Prostate gland (tissue), 2 donors: ENCODE results near the gene MRPL49. TPM values are rescaled to one million over a fixed set of nuclear protein-coding genes. Genes with fewer than 3 reads are reported as not detected.

ENCODE experiments used
- DNase-seq: peaks from one replicate; pipeline ENCODE4 v3.0.0-alpha.2; 2019; ENCODE audit warnings: low spot score
- H3K27ac ChIP-seq, 2 donors: fragments of 200-600 bp; sonication (generic); 2 replicates each; pipeline ENCODE4 v1.5.1; 2017 to 2019
- H3K27me3 ChIP-seq: fragments of 200-600 bp; sonication (generic); replicated peaks from 2 replicates; pipeline ENCODE4 v1.5.1; 2019; ENCODE audit not compliant: insufficient read depth
- H3K36me3 ChIP-seq, 2 donors: fragments of 200-600 bp; sonication (generic); 1 replicate in 1 of 2; 2 replicates in 1 of 2; pipeline versions ENCODE4 v1.5.1 to v1.8.1; 2017 to 2019
- H3K4me1 ChIP-seq: fragments of 200-600 bp; sonication (generic); replicated peaks from 2 replicates; pipeline ENCODE4 v1.5.1; 2019
- H3K4me3 ChIP-seq, 2 donors: fragments of 200-600 bp; sonication (generic); 2 replicates each; pipeline ENCODE4 v1.5.1; 2017 to 2019
- H3K9me3 ChIP-seq: fragments of 200-600 bp; sonication (generic); 2 replicates; pipeline ENCODE4 v1.5.1; 2017
- CTCF ChIP-seq, 4 experiments: fragments of 200-600 bp in 2 of 4; fragments of 450-650 bp in 2 of 4; sonication (generic) in 2 of 4; IDR thresholded peaks; 1 replicate in 3 of 4; 2 replicates in 1 of 4; pipeline ENCODE4 v1.5.1; 2016 to 2019; ENCODE audit warnings: antibody characterized with exemption in 4 of 4, mild to moderate bottlenecking in 2 of 4, moderate library complexity in 2 of 4
- POLR2A ChIP-seq: fragments of 450-650 bp; IDR thresholded peaks from one replicate; pipeline ENCODE4 v1.6.1; 2016; ENCODE audit warnings: antibody characterized with exemption, mild to moderate bottlenecking
- POLR2AphosphoS5 ChIP-seq: sonication (generic); formaldehyde crosslinking; IDR thresholded peaks from one replicate; pipeline ENCODE4 v1.6.1; 2017; ENCODE audit warnings: antibody characterized with exemption
- WGBS: methylation state at CpG from one replicate; pipeline ENCODE4 v1.1.5; 2018; 5-methylcytosine and 5-hydroxymethylcytosine counted together
- intact Hi-C: fragments of 100-400 bp; cut with DNase I; formaldehyde crosslinking; loops from one replicate; pipeline ENCODE4 v1.14.2; 2022
- total RNA-seq, 2 donors: library from RNA; depleted of rRNA; stranded (reverse); fragments of >200 nt; gene quantifications; one replicate each; pipeline ENCODE4 v1.1.0, GENCODE V29; 2016

Gene MRPL49
- total RNA-seq, 2 donors from 2014 or later: 99.9 to 113 TPM

- no peak overlapping the region for H3K4me3 ChIP-seq
- no peaks in the 10 kb centered on the region for H3K27me3 ChIP-seq
- no peaks in the 10 kb centered on the region for H3K36me3 ChIP-seq
- intact Hi-C loops: no loop called here
- peak overlapping the region; percentile 10 to 71 for H3K27ac ChIP-seq
- no peak for DNase-seq
- WGBS: 87% methylated on average over 6 of the region's 6 CpGs
- H3K4me1 ChIP-seq: peaks cover 26% of the 10 kb centered on the region
- H3K9me3 ChIP-seq: no peaks in the 10 kb centered on the region
- no peak for TF ChIP-seq CTCF (IDR thresholded peaks at IDR 0.05)
- peak; percentile 11 for TF ChIP-seq POLR2AphosphoS5
Observed at GRCh38 chr11:65100674-65101350, 21.3 kb upstream of the MRPL49 start.

- no peak overlapping the region for H3K4me3 ChIP-seq
- WGBS: 47% methylated on average over 8 of the region's 8 CpGs
Observed at GRCh38 chr11:65102142-65103095, 19.7 kb upstream of the MRPL49 start.

GRCh38 chr11:65103476-65103875 lies 18.6 kb upstream of the MRPL49 start:
- no peaks in the 10 kb centered on the region for H3K27me3 ChIP-seq
- no peaks in the 10 kb centered on the region for H3K9me3 ChIP-seq
- H3K36me3 ChIP-seq: no peaks in the 10 kb centered on the region
- H3K27ac ChIP-seq: peak overlapping the region; percentile 71 to 74
- no peak for DNase-seq
- TF ChIP-seq CTCF (IDR thresholded peaks at IDR 0.05) (no peak), POLR2AphosphoS5 (no peak), POLR2A (no peak)
- H3K4me1 ChIP-seq: peaks cover 21% of the 10 kb centered on the region
- H3K4me3 ChIP-seq: no peak overlapping the region
- intact Hi-C loops: no loop called here

More at GRCh38 chr11:65102142-65103095, 19.7 kb upstream of the MRPL49 start:
- no peak for DNase-seq
- Histone ChIP-seq H3K9me3 (no peaks in the 10 kb centered on the region), H3K27ac (peak overlapping the region; percentile 71 to 74), H3K36me3 (no peaks in the 10 kb centered on the region), H3K27me3 (no peaks in the 10 kb centered on the region), H3K4me1 (peaks cover 22% of the 10 kb centered on the region)
- TF ChIP-seq POLR2AphosphoS5 (peak; percentile 76), CTCF (IDR thresholded peaks at IDR 0.05) (no peak)
- intact Hi-C loops: no loop called here

GRCh38 chr11:65104628-65105027 lies 17.5 kb upstream of the MRPL49 start:
- TF ChIP-seq POLR2A: no peak
- TF ChIP-seq POLR2AphosphoS5: no peak
- no peak for TF ChIP-seq CTCF (IDR thresholded peaks at IDR 0.05)
- peaks cover 21% of the 10 kb centered on the region for H3K4me1 ChIP-seq
- H3K36me3 ChIP-seq: no peaks in the 10 kb centered on the region

More at GRCh38 chr11:65104628-65105027, 17.5 kb upstream of the MRPL49 start:
- Histone ChIP-seq H3K27ac (peak overlapping the region; percentile 18 to 58), H3K9me3 (no peaks in the 10 kb centered on the region), H3K27me3 (no peaks in the 10 kb centered on the region), H3K4me3 (no peak overlapping the region)
- intact Hi-C loops: no loop called here
- WGBS: 55% methylated on average over 4 of the region's 4 CpGs
- DNase-seq: no peak
